Measurements from ENCODE around the gene TANGO2. TPM values are rescaled to one million over a fixed set of nuclear protein-coding genes. Genes with fewer than 3 reads are reported as not detected.

The TANGO2 gene
- total and polyA plus RNA-seq, 2 donors (not counting 1 experiment from before 2014, with no cell fraction given): 75.5 to 75.6 TPM

GRCh38 chr22:19981961-19982920 lies 38.7 kb upstream of the TANGO2 start:
- TF ChIP-seq CTCF (IDR thresholded peaks at IDR 0.05) (no peak), EZH2 (IDR thresholded peaks at IDR 0.05; ENCODE audit: borderline replicate concordance, insufficient read depth, low read depth, low read length, poor library complexity, severe bottlenecking) (no peak)
- Mint-ChIP-seq H3K4me1 (peaks cover 7% of the 10 kb centered on the region), H3K4me3 (no peak overlapping the region), H3K27ac (no peak overlapping the region), H3K27me3 (no peaks in the 10 kb centered on the region), H3K9me3 (ENCODE audit: insufficient read depth) (no peaks in the 10 kb centered on the region)
- ChIA-PET CTCF (interaction anchor here (0.8 to 1.1 kb wide), 2 partner anchors 31 to 56 kb away, joined by 3 to 4 read pairs; no protein-coding TSS in a partner anchor), POLR2A (interaction anchor here (0.6 kb wide), 1 partner anchor 122 kb away, joined by 3 read pairs; no protein-coding TSS in a partner anchor)
- Histone ChIP-seq H3K36me3 (replicated peaks in 1 of 2; ENCODE audit: control extremely low read depth in 1 of 2, control insufficient read depth in 1 of 2, extremely low read depth in 1 of 2, insufficient read depth in 2 of 2, low read length in 1 of 2) (no peaks in the 10 kb centered on the region), H3K27ac (ENCODE audit: low read length in 2 of 2) (no peak overlapping the region), H3K27me3 (replicated peaks in 1 of 4; ENCODE audit: control extremely low read depth in 1 of 4, control insufficient read depth in 3 of 4, insufficient read depth in 4 of 4, low read length in 3 of 4) (peaks cover 0 to 11% (median 0%) of the 10 kb centered on the region in 4 experiments), H3K9ac (ENCODE audit: low read length) (no peak overlapping the region), H3K9me3 (ENCODE audit: control extremely low read depth in 1 of 3, control insufficient read depth in 2 of 3, insufficient read depth in 1 of 3, low read length in 2 of 3) (no peaks in the 10 kb centered on the region), H2AFZ (ENCODE audit: insufficient read depth, low read depth, low read length, poor library complexity, severe bottlenecking) (no peak overlapping the region), H3K4me3 (ENCODE audit: control extremely low read depth in 1 of 5, extremely low read depth in 1 of 5, insufficient read depth in 1 of 5, low read depth in 2 of 5, low read length in 4 of 5) (no peak overlapping the region), H3K4me1 (ENCODE audit: control insufficient read depth in 2 of 2, insufficient read depth in 2 of 2, low read length in 2 of 2) (peaks cover 10% of the 10 kb centered on the region in 2 donors), H3K4me2 (replicated peaks; ENCODE audit: low read depth, low read length, poor library complexity, severe bottlenecking) (no peak overlapping the region), H3K79me2 (ENCODE audit: control insufficient read depth, insufficient read depth, low read length) (no peaks in the 10 kb centered on the region), H4K20me1 (ENCODE audit: control insufficient read depth, insufficient read depth, low read length, poor library complexity, severe bottlenecking) (no peaks in the 10 kb centered on the region)
- ATAC-seq (ENCODE audit: low read depth): no peak
- DNase-seq: no peak
- intact Hi-C loops (cut with micrococcal nuclease): loop anchor here (5.0 kb wide), 1 partner anchor 600 kb away; no protein-coding TSS in a partner anchor
- 91% methylated on average over 15 of the region's 16 CpGs for WGBS (ENCODE audit: insufficient coverage)

Data from B cell (primary cell).